HG02981 (cell line): ENCODE results near the gene HOXC11.

Experiments used
- ATAC-seq: cut with Tn5 transposase; IDR thresholded peaks from one replicate; pipeline ENCODE4 v1.9.1; 2021; ENCODE audit warnings: mild to moderate bottlenecking, moderate library complexity; ENCODE audit not compliant: unreplicated experiment

HOXC11 gene

GRCh38 chr12:53973236-53974042 is 513 bp downstream of the HOXC11 start:
- ATAC-seq = no peak

GRCh38 chr12:53974084-53975063 is 1.4 kb downstream of the HOXC11 start, which contains the start of gene HOTAIR:
HOTAIR (minus strand) TSS chr12:53974954.
- ATAC-seq = no peak

GRCh38 chr12:53975064-53975471 is 2.1 kb downstream of the HOXC11 start:
- no peak for ATAC-seq

- ATAC-seq = no peak
Measured at GRCh38 chr12:53975479-53976152, 2.7 kb downstream of the HOXC11 start.

- ATAC-seq = no peak
Measured at GRCh38 chr12:53976172-53976822, 3.4 kb downstream of the HOXC11 start.

- ATAC-seq = no peak
Measured at GRCh38 chr12:53976823-53977595, 4.1 kb downstream of the HOXC11 start.

GRCh38 chr12:53977596-53978445 is 4.9 kb downstream of the HOXC11 start:
- no peak for ATAC-seq

GRCh38 chr12:53978477-53979356 is 5.8 kb downstream of the HOXC11 start:
- ATAC-seq = no peak

- ATAC-seq = no peak
Measured at GRCh38 chr12:53980104-53980801, 7.3 kb downstream of the HOXC11 start.

GRCh38 chr12:53980802-53981496 is 8.0 kb downstream of the HOXC11 start:
- no peak for ATAC-seq

GRCh38 chr12:53981634-53982565 is 9.0 kb downstream of the HOXC11 start:
- no peak for ATAC-seq

- ATAC-seq = no peak
Measured at GRCh38 chr12:53982648-53983567, 10.0 kb downstream of the HOXC11 start.

- ATAC-seq = no peak
Measured at GRCh38 chr12:53983568-53983949, 10.6 kb downstream of the HOXC11 start.

- no peak for ATAC-seq
Measured at GRCh38 chr12:53983950-53984572, 11.1 kb downstream of the HOXC11 start.
